HG03103 (cell line): ENCODE data around the gene CATSPERZ.

Experiments
- ATAC-seq: cut with Tn5 transposase; IDR thresholded peaks from one replicate; pipeline ENCODE4 v1.9.1; 2021; ENCODE audit warnings: low read depth; ENCODE audit not compliant: unreplicated experiment

Gene CATSPERZ

DNA sequence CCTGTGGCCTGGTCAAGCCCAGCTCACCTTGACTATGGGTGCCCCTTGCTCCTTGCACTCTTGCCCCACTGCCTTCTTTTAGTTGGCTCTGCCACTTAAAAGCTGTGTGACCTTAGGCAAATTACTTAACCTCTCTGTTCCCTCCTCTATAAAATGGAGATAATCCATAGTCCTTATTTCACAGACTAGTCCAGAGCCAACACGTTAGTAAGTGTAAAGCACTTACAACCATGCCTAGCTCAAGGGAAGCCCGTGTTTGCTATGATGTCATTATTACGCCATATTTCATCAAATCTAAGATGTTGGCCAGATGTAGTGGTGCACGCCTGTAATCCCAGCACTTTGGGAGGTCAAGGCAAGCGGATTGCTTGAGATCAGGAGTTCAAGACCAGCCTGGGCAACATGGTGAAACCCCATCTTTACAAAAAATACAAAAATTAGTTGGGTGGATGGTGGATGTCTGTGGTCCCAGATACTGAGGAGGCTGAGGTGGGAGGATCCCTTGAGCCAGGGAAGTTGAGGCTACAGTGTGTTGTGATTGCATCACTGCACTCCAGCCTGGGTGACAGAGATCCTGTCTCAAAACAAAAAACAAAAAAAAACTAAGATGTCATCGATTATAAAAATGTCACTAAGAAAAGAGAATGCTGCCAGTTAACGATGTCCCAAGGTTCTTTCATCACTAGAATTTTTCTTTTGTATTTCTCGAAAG lies 37.5 kb downstream of the CATSPERZ start:
- ATAC-seq: no peak

DNA sequence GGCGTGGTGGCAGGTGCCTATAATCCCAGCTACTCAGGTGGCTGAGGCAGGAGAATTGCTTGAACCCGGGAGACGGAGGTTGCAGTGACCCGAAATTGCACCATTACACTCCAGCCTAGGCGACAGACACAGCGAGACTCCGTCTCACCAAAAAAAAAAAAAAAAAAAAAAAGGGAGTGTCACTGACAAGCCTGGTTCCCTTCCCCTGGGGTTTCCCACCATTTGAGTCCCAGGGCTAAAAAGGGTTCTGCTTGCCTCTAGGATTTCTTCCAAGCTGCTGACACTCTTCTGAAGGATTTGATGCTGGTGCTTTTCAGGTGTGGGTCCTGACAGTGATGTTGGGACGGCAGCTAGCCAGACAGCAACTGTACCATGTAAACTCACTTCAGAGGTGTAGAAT lies 38.6 kb downstream of the CATSPERZ start:
- ATAC-seq: no peak

DNA sequence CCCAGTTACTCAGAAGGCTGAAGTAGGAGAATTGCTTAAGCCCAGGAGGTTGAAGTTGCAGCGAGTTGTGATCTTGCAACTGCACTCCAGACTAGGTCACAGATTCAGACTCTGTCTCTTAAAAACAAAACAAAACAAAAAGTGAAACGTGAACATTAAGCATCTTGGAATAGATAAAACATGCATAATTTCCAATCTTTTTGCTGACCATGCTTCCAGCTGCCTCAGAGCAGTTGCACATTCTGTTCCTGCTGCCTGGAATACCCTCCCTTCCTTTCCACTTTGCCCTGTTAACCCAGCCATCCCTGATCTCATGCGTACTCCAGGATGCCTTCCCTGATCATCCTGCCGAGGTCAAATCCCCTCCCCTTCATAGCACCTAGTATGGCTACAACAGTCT lies 39.1 kb downstream of the CATSPERZ start:
- ATAC-seq: no peak

DNA sequence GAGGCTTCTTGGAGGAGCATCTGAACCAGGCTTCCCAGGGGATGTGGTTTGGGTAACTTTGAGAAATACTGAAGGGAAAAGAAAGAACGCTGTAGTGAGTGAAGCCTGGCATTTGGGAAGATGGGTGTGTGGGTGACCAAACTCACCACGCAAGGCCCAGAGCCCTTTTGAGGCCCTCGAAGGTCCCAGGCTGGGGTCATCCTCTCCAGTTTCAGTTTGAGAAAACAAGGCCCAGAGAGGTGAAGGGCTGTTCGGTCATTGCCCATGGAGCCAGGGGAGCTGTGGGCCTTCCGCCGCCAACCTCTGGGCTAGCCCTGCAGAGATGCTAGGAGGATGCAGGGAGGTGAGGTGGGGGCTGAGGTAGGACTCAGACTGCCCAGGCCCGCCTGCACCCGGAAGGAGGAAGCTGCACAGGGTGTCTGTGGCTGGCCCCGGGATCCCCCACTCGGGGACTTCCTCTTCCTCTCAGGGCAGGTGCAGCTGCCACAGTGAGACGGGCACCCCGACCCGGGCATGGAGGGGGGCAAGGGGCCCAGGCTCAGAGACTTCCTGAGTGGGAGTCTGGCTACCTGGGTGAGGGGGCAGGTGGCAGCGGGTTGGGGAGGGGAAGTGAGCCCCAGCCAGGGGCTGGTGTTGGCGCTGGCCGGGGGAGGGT lies 39.7 kb downstream of the CATSPERZ start, which contains the start of gene CCDC88B:
Gene CCDC88B (plus strand): TSS at position 451 of the 655 bp plus-strand sequence. CDS start 63 bp downstream, at position 514.
- ATAC-seq: no peak

DNA sequence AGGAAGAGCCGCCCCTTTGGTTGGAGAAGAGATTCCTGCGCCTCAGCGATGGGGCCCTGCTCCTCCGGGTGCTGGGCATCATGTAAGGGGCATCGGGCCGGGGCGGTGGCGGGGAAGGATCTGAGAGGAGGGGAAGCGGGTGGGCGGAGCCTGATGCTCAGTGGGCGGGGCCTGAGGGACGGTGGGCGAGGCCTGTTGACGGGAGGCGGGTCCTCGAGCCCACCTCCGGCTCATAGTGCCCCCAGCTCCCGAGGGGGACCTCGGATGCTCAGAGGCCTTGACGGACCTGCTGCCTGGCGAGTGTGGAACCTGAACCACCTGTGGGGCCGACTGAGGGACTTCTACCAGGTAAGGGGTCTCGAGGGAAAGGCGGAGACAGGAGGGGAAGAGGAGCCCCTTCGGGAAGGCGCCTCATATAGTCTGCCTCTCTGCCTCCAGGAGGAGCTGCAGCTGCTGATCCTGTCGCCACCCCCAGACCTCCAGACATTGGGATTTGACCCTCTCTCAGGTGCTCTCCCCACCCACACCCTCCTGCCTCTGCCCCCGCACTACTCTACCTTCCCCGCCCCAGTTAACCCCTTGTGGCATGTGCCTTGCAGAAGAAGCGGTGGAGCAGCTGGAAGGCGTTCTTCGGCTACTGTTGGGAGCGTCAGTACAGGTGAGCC lies 40.6 kb downstream of the CATSPERZ start:
- no peak for ATAC-seq

DNA sequence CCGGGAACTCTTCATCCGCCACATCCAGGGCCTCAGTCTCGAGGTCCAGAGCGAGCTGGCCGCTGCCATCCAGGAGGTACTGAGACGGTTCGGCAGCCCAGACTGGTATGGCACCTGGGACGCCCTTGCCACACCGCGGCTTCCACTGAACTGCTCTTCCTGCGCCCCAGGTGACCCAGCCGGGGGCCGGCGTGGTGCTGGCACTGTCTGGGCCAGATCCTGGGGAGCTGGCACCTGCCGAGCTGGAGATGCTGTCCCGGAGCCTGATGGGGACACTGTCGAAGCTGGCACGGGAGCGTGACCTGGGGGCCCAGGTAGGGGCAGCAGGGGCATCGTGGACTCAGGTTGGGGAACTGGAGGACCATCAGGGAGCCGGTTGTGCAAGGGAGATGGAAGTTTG lies 41.3 kb downstream of the CATSPERZ start:
- no peak for ATAC-seq

DNA sequence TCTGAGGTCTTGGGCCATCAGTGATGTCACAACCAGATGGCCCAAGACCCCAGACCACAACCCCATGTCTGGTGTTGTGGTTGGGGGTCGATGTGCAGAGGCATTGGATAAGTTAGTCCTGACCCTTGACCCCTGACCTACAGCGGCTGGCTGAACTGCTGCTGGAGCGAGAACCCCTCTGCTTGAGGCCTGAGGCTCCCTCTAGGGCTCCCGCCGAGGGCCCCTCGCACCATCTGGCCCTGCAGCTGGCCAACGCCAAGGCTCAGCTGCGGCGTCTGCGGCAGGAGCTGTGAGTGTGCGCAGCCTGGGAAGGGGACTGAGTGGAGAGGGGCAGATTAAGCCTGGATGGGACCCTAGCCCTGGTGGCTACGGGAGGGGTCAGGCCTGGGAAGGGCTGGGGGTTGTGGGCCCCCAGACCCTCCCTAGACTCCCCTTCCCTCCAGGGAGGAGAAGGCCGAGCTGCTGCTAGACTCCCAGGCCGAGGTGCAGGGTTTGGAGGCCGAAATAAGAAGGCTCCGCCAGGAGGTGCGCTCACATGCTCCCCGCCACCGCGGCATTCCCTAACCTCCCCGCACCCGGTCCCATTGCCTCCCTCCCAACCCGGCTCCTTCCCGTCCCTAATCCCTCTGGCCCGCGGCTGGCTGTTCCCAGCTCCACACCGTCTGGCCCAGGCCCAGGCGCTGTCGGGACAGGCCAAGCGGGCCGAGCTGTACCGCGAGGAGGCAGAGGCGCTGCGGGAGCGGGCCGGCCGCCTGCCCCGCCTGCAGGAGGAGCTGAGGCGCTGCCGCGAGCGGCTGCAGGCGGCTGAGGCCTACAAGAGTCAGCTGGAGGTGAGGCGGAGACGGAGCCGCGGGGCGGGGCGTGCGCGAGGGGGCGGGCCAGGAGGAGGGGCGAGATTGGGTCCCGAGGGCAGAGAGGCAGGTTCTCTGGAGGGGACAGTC lies 42.0 kb downstream of the CATSPERZ start:
- ATAC-seq: no peak

DNA sequence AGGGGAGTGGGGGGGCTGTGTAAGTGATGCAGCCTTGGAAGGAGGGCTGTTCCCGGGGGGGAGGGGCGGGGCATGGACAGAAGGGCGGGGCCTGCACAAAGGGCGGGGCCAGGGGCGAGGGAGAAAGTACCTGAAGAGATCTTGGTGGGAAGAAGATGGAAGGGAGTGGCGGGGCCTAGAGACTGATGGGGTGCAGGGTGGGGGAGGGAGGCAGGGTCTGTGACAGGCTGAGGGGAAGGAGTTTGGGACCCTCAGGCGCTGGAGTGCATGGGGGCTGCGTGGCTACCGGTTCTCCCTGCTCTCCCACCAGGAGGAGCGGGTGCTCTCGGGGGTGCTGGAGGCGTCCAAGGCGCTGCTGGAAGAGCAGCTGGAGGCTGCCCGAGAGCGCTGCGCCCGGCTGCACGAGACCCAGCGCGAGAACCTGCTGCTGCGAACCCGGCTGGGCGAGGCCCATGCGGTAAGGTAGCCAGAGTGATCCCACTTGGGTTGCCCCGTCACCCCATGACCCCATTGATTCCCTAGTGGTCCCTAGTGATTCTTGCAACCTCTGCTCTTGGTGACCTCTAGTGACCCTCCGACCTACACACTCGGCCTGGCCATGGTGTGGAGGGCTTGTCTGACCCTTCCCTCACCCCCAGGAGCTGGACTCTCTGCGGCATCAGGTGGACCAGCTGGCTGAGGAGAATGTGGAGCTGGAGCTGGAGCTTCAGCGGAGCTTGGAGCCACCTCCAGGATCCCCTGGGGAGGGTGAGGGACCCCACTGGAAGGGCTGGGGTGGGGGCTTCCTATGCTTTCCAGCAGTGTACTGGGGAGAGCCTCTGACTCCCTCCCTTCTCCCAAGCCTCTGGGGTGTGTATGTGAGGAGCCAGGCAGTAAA lies 42.9 kb downstream of the CATSPERZ start:
- ATAC-seq: no peak

DNA sequence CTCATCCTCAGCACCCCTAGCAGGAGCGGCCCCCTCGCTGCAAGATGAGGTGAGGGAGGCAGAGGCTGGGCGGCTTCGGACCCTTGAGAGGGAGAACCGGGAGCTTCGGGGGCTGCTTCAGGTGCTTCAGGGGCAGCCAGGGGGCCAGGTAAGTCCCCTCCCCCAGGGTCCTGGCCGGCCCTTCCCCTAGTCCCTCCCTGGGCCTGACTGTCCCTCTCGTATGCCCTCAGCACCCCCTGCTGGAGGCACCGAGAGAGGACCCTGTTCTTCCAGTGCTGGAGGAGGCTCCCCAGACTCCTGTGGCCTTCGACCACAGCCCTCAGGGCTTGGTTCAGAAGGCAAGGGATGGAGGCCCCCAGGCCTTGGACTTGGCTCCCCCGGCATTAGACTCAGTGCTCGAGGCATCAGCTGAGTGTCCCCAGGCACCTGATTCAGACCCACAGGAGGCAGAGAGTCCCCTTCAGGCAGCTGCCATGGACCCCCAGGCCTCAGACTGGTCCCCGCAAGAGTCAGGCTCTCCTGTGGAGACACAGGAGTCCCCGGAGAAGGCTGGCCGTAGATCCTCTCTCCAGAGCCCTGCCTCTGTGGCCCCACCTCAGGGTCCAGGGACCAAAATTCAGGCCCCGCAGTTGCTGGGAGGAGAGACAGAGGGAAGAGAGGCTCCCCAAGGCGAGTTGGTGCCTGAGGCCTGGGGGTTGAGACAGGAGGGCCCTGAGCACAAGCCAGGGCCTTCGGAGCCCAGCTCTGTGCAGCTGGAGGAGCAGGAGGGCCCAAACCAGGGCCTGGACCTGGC lies 43.8 kb downstream of the CATSPERZ start:
- ATAC-seq: no peak

DNA sequence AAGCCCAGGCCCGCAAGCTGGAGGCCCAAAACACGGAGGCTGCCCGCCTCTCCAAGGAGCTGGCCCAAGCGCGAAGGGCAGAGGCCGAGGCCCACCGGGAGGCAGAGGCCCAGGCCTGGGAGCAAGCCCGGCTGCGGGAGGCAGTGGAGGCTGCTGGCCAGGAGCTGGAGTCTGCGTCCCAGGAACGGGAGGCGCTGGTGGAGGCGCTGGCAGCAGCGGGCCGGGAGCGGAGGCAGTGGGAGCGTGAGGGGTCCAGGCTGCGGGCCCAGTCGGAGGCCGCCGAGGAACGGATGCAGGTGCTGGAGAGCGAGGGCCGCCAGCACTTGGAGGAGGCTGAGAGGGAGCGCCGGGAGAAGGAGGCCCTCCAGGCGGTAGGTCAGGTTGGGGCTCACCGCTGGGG lies 44.6 kb downstream of the CATSPERZ start:
- ATAC-seq: no peak

DNA sequence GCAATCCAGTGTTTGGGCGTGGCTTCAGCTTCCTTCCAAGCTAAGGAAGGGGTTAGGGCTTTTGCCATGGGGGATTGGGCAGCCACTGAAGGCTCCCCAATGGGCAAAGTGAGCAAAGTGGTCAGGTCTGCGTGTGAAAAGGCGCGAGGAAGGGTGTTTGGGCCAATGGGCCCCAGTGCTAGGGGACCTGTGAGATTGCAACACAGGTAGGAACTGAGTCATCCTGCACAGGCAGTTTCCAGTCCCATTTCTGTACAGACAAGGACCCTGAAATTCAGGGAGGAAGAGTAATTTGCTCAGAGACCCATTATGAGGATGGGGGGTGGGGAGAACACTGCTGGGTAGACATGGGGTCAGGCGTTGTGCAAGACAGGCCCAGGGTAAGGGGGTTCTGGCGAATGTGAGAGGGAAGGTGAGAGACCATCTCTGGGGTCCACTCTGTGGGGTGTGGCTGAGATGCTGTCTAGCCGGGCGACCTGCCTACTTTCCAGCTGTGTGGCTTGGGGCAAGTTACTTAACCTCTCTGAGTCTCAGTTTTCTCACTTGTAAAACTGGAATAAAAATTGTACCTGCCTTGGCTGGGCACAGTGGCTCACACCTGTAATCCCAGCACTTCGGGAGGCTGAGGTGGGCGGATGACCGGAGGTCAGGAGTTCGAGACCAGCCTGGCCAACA lies 47.2 kb downstream of the CATSPERZ start:
- no peak for ATAC-seq

DNA sequence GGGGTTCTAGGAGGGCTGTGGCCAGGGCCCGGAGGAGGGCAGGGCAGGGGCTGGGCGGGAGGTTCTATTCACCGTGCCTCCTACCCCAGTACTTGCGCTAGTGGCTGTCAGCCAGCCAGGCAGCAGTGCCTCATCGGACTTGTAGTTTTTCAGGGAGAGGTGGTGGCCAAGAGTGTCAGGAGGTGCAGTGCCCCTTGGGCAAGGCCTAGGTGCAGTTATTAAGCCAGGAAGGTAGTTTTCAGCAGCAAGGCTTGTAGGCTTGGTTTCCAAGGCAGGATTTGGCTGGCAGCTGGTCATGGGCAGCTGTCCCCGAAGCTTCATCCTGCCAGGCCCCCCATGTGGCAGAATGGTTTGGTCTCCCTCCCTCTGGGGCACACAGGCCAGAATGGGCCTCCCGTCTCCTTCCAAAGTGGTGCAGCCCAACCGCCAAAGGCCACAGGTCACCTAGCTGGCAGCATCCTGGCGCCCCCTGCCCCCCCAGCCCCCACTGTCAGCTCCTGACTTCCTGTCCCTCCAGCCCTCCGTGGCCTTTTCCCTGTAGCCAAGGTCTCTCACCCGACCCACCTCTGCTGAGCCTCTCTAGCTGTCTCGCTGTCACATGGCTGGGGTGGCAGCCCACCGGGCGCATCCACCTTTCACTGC lies 48.3 kb downstream of the CATSPERZ start:
- no peak for ATAC-seq

DNA sequence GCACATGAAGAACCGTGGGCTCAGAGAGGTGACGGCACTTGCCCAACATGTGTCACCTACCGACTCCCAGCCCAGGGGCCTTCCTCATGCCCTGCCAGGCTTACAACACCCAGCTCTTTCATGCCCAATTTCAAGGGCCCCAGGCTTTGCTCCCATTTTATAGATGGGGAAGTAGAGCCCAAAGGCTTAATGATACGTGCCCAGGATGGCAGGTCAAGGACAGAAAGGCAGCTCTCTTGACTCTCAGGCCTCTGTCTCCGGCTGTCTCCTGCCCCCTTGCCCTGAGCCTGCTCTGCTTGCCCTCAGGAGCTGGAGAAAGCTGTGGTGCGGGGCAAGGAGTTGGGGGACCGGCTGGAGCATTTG lies 48.8 kb downstream of the CATSPERZ start:
- no peak for ATAC-seq

DNA sequence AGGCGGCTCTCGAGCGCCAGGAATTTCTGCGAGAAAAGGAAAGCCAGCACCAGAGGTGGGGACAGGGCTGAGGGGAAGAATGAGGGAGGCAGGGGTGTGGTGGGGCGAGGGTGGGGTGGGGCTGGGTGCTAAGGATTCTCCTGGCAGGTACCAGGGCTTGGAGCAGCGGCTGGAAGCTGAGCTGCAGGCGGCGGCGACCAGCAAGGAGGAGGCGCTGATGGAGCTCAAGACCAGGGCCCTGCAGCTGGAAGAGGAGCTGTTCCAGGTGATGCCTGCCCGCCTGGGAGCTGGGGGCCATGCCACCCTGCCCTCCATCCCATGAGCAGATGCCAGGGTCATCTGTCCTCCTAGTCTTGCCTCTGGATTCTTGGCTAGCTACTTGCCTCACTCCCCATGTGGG lies 49.2 kb downstream of the CATSPERZ start:
- no peak for ATAC-seq

DNA sequence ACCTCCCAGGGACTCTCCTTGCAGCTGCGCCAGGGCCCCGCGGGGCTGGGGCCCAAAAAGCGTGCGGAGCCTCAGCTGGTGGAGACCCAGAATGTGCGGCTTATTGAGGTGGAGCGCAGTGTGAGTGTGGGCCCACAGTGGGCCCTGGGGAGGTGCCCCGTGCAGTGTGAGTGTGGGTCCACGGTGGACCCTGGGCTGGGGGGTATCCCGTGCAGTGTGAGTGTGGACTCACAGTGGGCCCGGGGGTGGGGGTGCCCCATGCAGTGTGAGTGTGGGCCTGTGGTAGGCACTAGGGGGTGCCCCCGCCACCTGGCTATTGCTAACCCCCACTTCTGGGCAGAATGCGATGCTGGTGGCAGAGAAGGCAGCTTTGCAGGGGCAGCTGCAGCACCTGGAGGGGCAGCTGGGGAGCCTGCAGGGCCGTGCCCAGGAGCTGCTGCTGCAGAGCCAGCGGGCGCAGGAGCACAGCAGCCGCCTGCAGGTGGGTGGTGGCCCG lies 51.0 kb downstream of the CATSPERZ start:
- ATAC-seq: no peak

DNA sequence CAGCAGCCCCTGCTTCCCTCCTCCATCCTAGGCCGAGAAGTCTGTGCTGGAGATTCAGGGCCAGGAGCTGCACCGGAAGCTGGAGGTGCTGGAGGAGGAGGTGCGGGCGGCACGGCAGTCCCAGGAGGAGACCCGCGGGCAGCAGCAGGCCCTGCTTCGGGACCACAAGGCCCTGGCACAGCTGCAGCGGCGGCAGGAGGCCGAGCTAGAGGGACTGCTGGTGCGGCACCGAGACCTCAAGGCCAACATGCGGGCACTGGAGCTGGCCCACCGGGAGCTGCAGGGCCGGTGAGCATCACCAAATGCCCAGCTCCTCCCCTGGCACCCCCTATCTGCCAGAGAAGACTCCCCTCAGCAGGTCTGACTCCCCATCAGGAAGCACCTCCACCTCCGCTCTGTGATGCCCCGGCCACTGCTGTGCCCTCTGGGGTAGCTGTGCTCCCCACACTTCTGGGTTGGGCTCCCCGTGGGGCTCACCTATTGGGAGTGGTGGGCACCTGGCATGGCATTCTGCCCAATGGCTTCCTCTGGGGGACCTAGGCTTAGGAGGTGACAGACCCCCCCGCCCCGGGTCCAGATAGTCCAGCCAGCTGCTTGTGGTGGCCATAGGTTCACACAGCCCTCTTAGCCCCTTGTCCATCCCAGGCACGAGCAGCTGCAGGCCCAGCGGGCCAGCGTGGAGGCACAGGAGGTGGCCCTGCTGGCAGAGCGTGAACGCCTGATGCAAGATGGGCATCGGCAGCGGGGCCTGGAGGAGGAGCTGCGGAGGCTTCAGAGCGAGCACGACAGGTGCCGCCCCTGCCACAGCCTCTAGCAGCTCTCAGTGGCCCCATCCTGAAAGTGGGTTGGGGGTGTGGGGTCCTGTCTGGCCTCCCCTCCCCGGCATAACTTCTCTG lies 52.2 kb downstream of the CATSPERZ start:
- no peak for ATAC-seq
